HUES6 (cell line): ENCODE data around the gene PGGT1B.

Experiments used
- H3K27ac ChIP-seq: 2 replicates; pipeline ENCODE4 v1.7.0; 2013; ENCODE audit warnings: low read depth, mild to moderate bottlenecking, low read length, inconsistent platforms
- H3K27me3 ChIP-seq: 2 replicates; pipeline ENCODE4 v1.6.1; 2013; ENCODE audit warnings: low read length; ENCODE audit not compliant: control insufficient read depth, insufficient read depth
- H3K36me3 ChIP-seq: 2 replicates; pipeline ENCODE4 v1.6.1; 2013; ENCODE audit warnings: low read length; ENCODE audit not compliant: control insufficient read depth, insufficient read depth
- H3K4me1 ChIP-seq: 2 replicates; pipeline ENCODE4 v1.6.1; 2013; ENCODE audit warnings: low read length; ENCODE audit not compliant: control insufficient read depth, insufficient read depth
- H3K4me3 ChIP-seq: 2 replicates; pipeline ENCODE4 v1.5.1; 2013; ENCODE audit warnings: low read depth, low read length
- H3K9ac ChIP-seq: one replicate; pipeline ENCODE4 v1.6.1; 2013; ENCODE audit warnings: mild to moderate bottlenecking, low read length
- H3K9me3 ChIP-seq: 2 replicates; pipeline ENCODE4 v1.6.1; 2013; ENCODE audit warnings: low read depth, low read length; ENCODE audit not compliant: control insufficient read depth, insufficient read depth

Gene PGGT1B

GRCh38 chr5:115165790-115166189 lies 96.9 kb downstream of the PGGT1B start:
- Histone ChIP-seq H3K4me1 (peaks cover 1% of the 10 kb centered on the region; the same call in 1 of the 2 replicates), H3K36me3 (peaks cover 20% of the 10 kb centered on the region), H3K9ac (no peak overlapping the region), H3K27me3 (peaks cover 7% of the 10 kb centered on the region), H3K9me3 (peaks cover 44% of the 10 kb centered on the region), H3K4me3 (no peak overlapping the region), H3K27ac (no peak overlapping the region)

- Histone ChIP-seq H3K9me3 (peaks cover 23% of the 10 kb centered on the region), H3K27ac (no peak overlapping the region), H3K4me3 (no peak overlapping the region), H3K4me1 (no peaks in the 10 kb centered on the region), H3K9ac (no peak overlapping the region), H3K36me3 (peaks cover 11% of the 10 kb centered on the region), H3K27me3 (no peaks in the 10 kb centered on the region)
Measured at GRCh38 chr5:115160975-115161475, 101.7 kb downstream of the PGGT1B start.
